K562 (cell line): ENCODE measurements around the gene CEACAM18. TPM values are rescaled to one million over a fixed set of nuclear protein-coding genes. Genes with fewer than 3 reads are reported as not detected.

Experiments used
- HDGF ChIP-seq: fragments of 450-650 bp; IDR thresholded peaks from 2 replicates; pipeline ENCODE4 v1.6.1; 2016
- HNRNPL ChIP-seq: fragments of 200-400 bp; formaldehyde crosslinking; IDR thresholded peaks from 2 replicates; pipeline ENCODE4 v1.6.1; 2017; ENCODE audit warnings: low read depth, mild to moderate bottlenecking, low read length
- NCOA2 ChIP-seq, 2 experiments: fragments of 450-650 bp; IDR thresholded peaks; 2 replicates each; pipeline ENCODE4 v1.6.1; 2018; ENCODE audit warnings: mild to moderate bottlenecking in 2 of 2, moderate library complexity in 1 of 2; ENCODE audit not compliant: partially characterized antibody in 2 of 2
- PRPF4 ChIP-seq: fragments of 200-400 bp; formaldehyde crosslinking; IDR thresholded peaks from one replicate; pipeline ENCODE4 v1.6.1; 2017; ENCODE audit warnings: low read length, low read depth, mild to moderate bottlenecking; ENCODE audit not compliant: insufficient read depth, poor library complexity, severe bottlenecking
- STAT5B ChIP-seq: fragments of 250-450 bp; sonication (Bioruptor Pico); IDR thresholded peaks from 2 replicates; pipeline ENCODE4 v1.8.0; 2021; ENCODE audit warnings: mild to moderate bottlenecking, inconsistent platforms
- ZNF764 ChIP-seq: fragments of 250-450 bp; sonication (Bioruptor Pico); IDR thresholded peaks from 2 replicates; pipeline ENCODE4 v1.4.0; 2020; ENCODE audit warnings: low read depth, mild to moderate bottlenecking, moderate library complexity
- polyA plus RNA-seq, 8 experiments: library from polyadenylated mRNA; depleted of rRNA in 4 of 8; stranded (reverse) in 5 of 8; unstranded in 3 of 8; fragments of >200 nt; fragmentation: Nextera tagmentation in 2 of 8; fragmentation: Illumina TruSeq in 1 of 8; extraction: Ambion mirVana in 2 of 8; extraction: Trizol in 1 of 8; gene quantifications; 2 replicates each; pipeline versions ENCODE4 v1.2.1 to v1.2.3, GENCODE V29; 2011 to 2014; ENCODE audit warnings: inconsistent platforms in 1 of 8, missing spikeins in 1 of 8
- total RNA-seq, 7 experiments: library from RNA; depleted of rRNA in 6 of 7; stranded (reverse); fragments of >200 nt in 6 of 7; fragmentation: Illumina TruSeq in 2 of 7; extraction: Trizol in 2 of 7; gene quantifications; 2 replicates each; pipeline versions ENCODE4 v1.2.1 to v1.2.3, GENCODE V29; 2011 to 2021; ENCODE audit warnings: low replicate concordance in 1 of 7
- TF ChIP-seq, protein P1 (sequence below): fragments of 450-650 bp; IDR thresholded peaks from 2 replicates; pipeline ENCODE4 v1.6.1; 2016; ENCODE audit warnings: low read depth
- TF ChIP-seq, protein P2 (sequence below): IDR thresholded peaks from 3 replicates; pipeline ENCODE4 v1.6.1; 2011; ENCODE audit warnings: borderline replicate concordance, mild to moderate bottlenecking; ENCODE audit not compliant: insufficient read length, insufficient read depth
- TF ChIP-seq, protein P3 (sequence below), 2 experiments: fragments of 450-650 bp in 1 of 2; sonication (generic) in 1 of 2; formaldehyde crosslinking in 1 of 2; IDR thresholded peaks in 1 of 2; conservative IDR thresholded peaks in 1 of 2; 2 replicates each; pipeline versions ENCODE4 v1.6.1 to v1.8.1; 2016 to 2023; ENCODE audit warnings: mild to moderate bottlenecking in 2 of 2, moderate library complexity in 2 of 2, inconsistent platforms in 1 of 2, missing genetic modification reagents in 1 of 2

CEACAM18 gene
- total and polyA plus RNA-seq, 9 of the 15 experiments (the other 6 are each of a cell fraction or from before 2014, with no cell fraction given): 0.08 to 0.24 (median 0.15) TPM; not detected in 3

- TF ChIP-seq, protein P1, sequence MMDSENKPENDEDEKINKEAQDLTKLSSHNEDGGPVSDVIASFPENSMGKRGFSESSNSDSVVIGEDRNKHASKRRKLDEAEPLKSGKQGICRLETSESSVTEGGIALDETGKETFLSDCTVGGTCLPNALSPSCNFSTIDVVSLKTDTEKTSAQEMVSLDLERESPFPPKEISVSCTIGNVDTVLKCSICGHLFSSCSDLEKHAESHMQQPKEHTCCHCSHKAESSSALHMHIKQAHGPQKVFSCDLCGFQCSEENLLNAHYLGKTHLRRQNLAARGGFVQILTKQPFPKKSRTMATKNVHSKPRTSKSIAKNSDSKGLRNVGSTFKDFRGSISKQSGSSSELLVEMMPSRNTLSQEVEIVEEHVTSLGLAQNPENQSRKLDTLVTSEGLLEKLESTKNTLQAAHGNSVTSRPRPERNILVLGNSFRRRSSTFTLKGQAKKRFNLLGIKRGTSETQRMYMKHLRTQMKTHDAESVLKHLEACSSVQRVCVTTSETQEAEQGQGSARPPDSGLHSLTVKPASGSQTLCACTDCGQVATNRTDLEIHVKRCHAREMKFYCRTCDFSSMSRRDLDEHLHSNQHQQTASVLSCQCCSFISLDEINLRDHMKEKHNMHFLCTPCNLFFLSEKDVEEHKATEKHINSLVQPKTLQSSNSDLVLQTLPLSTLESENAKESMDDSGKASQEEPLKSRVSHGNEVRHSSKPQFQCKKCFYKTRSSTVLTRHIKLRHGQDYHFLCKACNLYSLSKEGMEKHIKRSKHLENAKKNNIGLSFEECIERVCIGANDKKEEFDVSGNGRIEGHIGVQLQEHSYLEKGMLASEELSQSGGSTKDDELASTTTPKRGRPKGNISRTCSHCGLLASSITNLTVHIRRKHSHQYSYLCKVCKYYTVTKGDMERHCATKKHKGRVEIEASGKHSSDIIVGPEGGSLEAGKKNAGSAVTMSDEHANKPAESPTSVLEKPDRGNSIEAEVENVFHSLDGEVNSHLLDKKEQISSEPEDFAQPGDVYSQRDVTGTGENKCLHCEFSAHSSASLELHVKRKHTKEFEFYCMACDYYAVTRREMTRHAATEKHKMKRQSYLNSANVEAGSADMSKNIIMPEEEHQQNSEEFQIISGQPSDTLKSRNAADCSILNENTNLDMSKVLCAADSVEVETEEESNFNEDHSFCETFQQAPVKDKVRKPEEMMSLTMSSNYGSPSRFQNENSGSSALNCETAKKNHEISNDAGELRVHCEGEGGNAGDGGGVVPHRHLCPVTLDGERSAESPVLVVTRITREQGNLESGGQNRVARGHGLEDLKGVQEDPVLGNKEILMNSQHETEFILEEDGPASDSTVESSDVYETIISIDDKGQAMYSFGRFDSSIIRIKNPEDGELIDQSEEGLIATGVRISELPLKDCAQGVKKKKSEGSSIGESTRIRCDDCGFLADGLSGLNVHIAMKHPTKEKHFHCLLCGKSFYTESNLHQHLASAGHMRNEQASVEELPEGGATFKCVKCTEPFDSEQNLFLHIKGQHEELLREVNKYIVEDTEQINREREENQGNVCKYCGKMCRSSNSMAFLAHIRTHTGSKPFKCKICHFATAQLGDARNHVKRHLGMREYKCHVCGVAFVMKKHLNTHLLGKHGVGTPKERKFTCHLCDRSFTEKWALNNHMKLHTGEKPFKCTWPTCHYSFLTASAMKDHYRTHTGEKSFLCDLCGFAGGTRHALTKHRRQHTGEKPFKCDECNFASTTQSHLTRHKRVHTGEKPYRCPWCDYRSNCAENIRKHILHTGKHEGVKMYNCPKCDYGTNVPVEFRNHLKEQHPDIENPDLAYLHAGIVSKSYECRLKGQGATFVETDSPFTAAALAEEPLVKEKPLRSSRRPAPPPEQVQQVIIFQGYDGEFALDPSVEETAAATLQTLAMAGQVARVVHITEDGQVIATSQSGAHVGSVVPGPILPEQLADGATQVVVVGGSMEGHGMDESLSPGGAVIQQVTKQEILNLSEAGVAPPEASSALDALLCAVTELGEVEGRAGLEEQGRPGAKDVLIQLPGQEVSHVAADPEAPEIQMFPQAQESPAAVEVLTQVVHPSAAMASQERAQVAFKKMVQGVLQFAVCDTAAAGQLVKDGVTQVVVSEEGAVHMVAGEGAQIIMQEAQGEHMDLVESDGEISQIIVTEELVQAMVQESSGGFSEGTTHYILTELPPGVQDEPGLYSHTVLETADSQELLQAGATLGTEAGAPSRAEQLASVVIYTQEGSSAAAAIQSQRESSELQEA: no peak
- no peak for TF ChIP-seq ZNF764 (CRISPR knock-in tag)
- no peak for TF ChIP-seq PRPF4
- TF ChIP-seq, protein P2, sequence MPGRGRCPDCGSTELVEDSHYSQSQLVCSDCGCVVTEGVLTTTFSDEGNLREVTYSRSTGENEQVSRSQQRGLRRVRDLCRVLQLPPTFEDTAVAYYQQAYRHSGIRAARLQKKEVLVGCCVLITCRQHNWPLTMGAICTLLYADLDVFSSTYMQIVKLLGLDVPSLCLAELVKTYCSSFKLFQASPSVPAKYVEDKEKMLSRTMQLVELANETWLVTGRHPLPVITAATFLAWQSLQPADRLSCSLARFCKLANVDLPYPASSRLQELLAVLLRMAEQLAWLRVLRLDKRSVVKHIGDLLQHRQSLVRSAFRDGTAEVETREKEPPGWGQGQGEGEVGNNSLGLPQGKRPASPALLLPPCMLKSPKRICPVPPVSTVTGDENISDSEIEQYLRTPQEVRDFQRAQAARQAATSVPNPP: no peak
- no peak for TF ChIP-seq STAT5B (CRISPR knock-in tag)
- TF ChIP-seq, protein P3, sequence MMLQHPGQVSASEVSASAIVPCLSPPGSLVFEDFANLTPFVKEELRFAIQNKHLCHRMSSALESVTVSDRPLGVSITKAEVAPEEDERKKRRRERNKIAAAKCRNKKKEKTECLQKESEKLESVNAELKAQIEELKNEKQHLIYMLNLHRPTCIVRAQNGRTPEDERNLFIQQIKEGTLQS (IDR thresholded peaks at IDR 0.05): no peak
- TF ChIP-seq, protein P3 (CRISPR knock-in tag; conservative IDR thresholded peaks at IDR 0.05): no peak
- no peak for TF ChIP-seq NCOA2 (IDR thresholded peaks at IDR 0.05; ENCODE audit: partially characterized antibody in 2 of 2)
- TF ChIP-seq HDGF: no peak
- TF ChIP-seq HNRNPL: no peak
Observed at GRCh38 chr19:51458051-51458645, 20.2 kb upstream of the CEACAM18 start, which contains the start of gene SIGLEC8 (continued).
